ENCODE measurements around the gene HS1BP3.

HS1BP3 gene

GRCh38 chr2:20596193-20596972, 54.5 kb downstream of the HS1BP3 start:
- no peak for DNase-seq

- DNase-seq = no peak
Observed at GRCh38 chr2:20595439-20596192, 55.3 kb downstream of the HS1BP3 start.

- no peak for DNase-seq
Observed at GRCh38 chr2:20594957-20595356, 55.9 kb downstream of the HS1BP3 start.

GRCh38 chr2:20594048-20594750, 56.7 kb downstream of the HS1BP3 start:
- no peak for DNase-seq

GRCh38 chr2:20593072-20594034, 57.5 kb downstream of the HS1BP3 start:
- no peak for DNase-seq

- no peak for DNase-seq
Observed at GRCh38 chr2:20592106-20593071, 58.5 kb downstream of the HS1BP3 start.

GRCh38 chr2:20590704-20591515, 60.0 kb downstream of the HS1BP3 start:
- no peak for DNase-seq

GRCh38 chr2:20589975-20590703, 60.8 kb downstream of the HS1BP3 start:
- no peak for DNase-seq

GRCh38 chr2:20588918-20589871, 61.7 kb downstream of the HS1BP3 start:
- DNase-seq = no peak

GRCh38 chr2:20585710-20586594, 64.9 kb downstream of the HS1BP3 start:
- no peak for DNase-seq

- DNase-seq = no peak
Observed at GRCh38 chr2:20585359-20585709, 65.6 kb downstream of the HS1BP3 start.

- no peak for DNase-seq
Observed at GRCh38 chr2:20584399-20585358, 66.2 kb downstream of the HS1BP3 start.

GRCh38 chr2:20584045-20584398, 66.9 kb downstream of the HS1BP3 start:
- DNase-seq = no peak

- no peak for DNase-seq
Observed at GRCh38 chr2:20583425-20583881, 67.4 kb downstream of the HS1BP3 start.

- no peak for DNase-seq
Observed at GRCh38 chr2:20582600-20583221, 68.2 kb downstream of the HS1BP3 start.

Measured in NCI-H510A (cell line).